Stimulated activated CD8-positive, alpha-beta memory T cell treated with anti-CD3 and anti-CD28 coated beads, Interleukin-2, amount 100 ng/mL, for 1 hour (primary cell): ENCODE measurements around the gene ZNF319.

ENCODE experiments used
- DNase-seq, 2 donors: peaks; one replicate each; pipeline ENCODE4 v3.0.0-alpha.2; 2020; ENCODE audit warnings: low read depth in 2 of 2

The ZNF319 gene

GRCh38 chr16:57999971-58000705, at the start of gene ZNF319:
TSS of gene ZNF319 (minus strand) at chr16:58000672. CDS start at chr16:57998265, 2,407 bp downstream.
- no peak for DNase-seq

DNA sequence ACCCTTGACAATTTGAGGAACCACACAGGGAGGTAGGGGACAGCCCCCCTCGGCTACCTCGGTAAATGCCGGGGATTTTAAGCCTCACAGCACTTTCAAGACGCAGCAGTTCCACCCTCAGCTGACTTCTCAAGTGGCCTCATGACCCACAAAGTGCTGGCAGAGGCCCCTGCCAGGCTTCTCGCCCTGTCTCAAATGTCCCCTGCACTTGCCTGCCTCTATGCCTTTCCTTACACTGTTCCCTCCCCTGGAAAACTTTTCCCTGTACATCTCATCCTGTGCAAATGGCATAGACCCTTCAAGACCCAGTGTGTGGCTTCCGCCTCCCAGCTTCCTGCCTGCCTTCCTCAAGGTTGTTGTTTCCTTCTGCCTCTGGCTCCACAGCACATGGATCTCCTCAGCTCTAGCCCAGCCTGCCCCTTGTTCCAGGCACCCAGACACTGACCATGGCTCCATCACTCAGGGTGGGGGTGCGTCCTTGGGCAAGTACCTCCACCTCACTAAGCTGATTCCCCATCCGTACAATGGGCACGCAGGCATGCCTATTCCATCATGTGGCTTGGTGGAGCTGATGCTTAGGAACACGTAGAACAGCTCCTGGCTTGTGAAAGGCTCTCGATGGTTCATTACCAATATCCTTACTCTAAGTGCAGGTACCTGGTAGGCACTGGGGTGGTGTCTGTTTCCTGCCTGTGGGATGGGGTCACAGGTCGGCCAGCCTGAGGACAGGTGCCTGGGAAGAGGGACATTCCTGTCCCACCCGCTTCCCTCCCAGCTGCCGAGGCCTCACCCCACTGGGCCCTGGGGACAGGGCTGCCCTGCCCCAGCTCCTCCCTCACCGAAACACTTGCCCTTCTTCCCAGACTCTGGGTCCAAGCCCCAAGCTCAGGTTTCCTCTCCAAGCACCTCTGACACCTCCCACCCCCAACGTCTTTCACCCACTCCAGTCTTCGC, 49.0 kb upstream of the ZNF319 start:
- DNase-seq = no peak

DNA sequence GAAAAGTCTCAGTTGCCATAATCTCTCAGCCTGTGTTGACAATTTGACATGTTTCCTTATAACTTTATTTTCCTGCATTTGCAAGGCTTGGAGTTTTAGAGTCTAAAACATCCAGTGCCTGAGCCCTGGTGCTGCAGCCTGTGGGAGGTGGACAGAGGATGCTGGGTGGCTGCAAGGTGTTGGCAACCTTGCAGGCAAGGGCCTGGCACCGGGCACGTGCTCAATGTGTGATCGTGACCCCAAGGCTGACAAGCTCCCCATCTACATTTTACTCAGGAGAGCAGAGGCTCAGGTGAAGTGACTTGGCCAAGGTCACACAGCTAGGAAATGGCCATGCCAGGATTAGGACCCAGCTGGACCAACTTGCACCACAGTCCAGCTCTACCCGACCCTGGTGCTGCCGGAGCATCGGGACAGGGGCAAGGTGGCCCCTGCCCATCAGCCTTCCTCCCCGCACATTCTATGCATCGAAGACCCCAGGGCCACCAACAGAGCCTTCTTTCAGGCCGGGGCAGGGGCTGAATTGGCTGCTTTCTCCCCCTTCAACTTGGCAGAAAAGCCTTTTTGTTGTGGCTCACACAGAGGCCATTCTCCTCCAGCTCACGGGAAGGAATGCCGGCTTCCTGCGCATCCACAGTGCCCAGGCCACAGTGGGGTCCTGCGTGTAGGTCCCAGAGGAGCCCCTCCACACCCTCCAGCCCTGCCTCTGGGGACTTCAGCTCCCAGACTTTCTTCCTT, 48.2 kb upstream of the ZNF319 start:
- DNase-seq = no peak

GRCh38 chr16:58047557-58048348, 47.3 kb upstream of the ZNF319 start:
- no peak for DNase-seq

- DNase-seq = no peak
Measured at GRCh38 chr16:58046936-58047335, 46.5 kb upstream of the ZNF319 start.

DNA sequence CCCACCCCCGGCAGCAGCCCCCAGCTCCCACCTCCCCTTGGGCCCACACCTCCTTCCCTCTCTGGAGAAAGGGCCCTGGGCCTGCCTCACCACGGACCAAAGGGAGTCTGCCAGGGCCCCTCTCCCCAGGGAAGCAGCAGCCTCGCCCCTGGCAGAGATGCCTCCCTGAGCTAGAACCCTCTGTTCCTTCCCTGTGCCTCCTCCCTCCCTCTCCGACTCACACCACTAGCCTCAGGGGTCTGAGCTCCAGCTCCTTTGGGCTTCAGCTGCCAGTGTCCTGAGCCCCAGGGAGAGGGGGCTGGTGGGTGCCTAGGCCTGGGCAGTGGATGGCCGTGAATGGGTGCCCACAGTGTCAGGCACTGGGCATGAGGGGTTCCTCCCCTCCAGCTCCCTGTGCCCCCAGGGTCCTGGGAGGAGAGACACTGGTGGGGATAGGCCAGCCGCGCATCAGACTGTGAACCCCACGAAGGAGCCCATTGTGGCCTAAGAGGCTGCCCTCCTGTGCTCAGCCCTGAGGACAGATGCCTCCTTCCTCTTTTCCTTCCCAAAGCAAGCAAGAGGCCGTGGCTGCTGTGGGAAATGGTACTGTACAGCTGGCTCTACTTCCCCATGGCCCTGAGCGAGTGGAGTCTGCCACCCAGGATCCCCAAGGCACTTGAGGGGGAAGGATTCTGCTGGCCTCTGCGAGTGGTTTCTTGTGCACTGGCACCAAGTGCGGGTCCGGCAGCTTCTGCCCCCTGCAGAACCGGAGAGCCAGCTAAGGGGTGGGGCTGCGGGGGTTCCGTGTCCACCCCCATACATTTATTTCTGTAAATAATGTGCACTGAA, 45.8 kb upstream of the ZNF319 start:
- no peak for DNase-seq

DNA sequence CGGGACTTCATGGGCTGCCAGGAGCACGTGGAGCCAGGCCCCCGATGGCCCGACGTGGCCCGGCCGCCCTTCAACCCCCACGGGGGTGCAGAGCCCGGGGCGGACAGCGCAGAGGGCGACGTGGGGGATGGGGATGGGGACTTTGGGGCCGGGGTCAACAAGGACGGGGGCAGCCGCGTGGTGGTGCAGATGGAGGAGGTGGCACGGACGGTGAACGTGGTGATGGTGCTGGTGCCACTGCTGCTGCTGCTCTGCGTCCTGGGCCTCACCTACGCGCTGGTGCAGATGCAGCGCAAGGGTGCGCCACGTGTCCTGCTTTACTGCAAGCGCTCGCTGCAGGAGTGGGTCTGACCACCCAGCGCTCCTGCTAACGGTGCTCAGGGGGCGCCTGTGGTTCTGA, 44.6 kb upstream of the ZNF319 start:
- no peak for DNase-seq

DNA sequence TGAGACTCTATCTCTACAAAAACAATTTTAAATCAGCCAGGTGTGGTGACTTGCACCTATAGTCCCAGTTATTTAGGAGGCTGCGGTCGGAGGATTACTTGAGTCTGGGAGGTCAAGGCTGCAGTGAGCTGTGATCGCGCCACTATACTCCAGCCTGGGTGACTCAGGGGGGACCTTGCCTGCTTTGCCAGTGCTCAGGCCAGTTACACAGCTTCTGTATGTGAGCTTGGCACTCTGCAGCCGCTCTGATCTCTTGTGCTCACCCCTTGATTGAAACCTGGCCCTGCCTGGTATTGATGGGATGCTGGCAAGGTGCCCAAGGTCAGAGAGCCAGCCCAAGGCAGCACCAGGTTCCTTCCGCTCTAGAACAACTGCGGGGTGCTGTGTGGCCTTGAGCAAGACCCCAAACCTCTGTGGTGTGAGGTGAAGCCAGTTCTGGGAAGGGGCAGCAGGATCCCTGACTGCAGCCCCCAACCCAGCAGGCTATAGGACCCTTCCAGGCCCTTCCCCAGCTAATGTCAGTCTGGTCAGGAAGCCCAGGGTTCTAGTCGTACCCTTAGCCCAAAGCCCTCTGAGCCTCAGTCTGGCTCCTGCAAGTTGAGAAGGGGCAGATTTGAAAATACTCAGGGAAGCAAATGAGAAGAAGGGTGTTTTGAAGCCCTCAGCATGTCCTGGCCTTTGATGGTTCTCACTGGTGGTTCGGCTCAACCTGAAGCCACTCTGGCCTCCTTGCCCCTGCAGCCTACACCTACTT, 44.0 kb upstream of the ZNF319 start:
- no peak for DNase-seq

- DNase-seq = no peak
Measured at GRCh38 chr16:58043571-58044155, 43.2 kb upstream of the ZNF319 start.

DNA sequence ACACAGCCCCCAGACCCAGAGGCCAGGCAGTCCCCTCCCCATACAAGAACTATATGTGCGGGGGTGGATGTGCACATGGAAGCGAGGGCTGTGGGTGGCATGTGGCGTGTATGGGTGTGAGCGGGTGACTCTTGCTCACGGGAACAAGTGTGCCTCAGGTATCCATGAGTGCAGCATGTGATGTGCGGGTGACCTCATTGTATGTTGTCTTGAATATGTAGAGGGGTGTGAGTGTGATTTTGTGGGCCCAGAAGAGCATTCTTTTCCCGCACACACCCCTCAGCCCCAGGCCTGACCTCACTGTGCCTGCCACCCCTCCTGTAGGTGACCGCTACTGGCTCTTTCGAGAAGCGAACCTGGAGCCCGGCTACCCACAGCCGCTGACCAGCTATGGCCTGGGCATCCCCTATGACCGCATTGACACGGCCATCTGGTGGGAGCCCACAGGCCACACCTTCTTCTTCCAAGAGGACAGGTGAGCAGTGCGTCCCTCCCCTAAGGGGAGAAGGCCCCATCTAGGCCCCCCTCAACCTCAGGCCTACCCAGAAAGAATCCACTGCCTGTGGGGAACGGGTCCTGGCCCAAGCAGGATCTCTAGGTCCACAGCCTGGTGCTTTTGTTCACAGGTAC, 42.5 kb upstream of the ZNF319 start:
- no peak for DNase-seq

DNA sequence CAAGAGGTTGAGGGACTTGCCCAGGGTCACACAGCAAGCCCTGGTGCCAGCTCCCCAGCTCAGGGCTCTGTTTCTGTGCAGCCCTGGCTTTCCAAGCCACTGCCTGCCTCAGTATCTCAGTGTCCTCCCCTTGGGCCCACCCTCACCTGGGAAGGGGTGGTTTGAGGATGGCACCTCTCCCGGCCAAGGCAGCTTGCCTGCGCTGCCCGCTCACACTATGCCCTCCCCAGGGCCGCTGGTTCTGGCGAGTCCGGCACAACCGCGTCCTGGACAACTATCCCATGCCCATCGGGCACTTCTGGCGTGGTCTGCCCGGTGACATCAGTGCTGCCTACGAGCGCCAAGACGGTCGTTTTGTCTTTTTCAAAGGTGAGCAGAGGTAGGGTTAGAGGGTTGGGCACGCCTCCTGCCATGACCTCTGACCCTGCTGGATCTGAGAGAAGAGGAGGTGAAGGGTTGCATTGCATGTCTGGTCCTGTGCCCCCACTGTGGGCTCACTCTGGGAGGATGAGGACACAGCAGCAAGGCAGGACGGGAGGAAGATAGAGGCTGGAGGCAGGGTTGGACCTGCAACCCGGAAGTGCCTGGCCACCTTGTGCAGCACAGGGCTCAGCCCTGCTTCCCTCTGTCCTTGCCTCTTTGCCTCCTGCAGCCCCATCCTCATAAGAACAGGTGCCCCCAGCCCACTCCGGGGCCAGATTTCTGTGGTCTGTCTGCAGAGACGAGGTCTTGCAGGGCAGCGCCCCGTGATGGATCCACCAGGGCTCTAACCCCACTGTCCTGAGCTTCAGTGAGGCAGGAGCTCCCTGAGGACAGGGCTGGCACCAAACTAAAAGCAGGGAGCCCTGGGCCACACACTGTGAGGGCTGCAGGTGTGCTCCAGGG, 41.8 kb upstream of the ZNF319 start:
- DNase-seq = no peak

DNA sequence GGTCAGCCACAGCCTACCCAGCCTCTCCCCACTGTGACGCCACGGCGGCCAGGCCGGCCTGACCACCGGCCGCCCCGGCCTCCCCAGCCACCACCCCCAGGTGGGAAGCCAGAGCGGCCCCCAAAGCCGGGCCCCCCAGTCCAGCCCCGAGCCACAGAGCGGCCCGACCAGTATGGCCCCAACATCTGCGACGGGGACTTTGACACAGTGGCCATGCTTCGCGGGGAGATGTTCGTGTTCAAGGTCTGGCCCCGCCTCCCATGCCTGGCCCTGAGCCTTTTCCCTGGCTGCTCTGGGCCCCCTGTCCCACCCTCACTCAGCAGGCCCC, 41.1 kb upstream of the ZNF319 start:
- no peak for DNase-seq

GRCh38 chr16:58040945-58041627, 40.6 kb upstream of the ZNF319 start:
- DNase-seq = no peak

DNA sequence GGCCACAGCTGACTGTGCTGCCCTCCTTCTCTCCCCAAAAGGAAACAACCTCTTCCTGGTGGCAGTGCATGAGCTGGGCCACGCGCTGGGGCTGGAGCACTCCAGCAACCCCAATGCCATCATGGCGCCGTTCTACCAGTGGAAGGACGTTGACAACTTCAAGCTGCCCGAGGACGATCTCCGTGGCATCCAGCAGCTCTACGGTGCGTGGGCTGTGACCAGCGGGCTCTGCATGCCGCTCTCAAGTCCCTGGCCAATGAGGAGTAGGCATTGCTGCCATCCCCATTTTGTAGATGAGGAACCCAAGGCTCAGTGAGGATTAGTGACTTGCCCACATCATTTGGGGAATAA, 40.0 kb upstream of the ZNF319 start:
- DNase-seq = no peak

DNA sequence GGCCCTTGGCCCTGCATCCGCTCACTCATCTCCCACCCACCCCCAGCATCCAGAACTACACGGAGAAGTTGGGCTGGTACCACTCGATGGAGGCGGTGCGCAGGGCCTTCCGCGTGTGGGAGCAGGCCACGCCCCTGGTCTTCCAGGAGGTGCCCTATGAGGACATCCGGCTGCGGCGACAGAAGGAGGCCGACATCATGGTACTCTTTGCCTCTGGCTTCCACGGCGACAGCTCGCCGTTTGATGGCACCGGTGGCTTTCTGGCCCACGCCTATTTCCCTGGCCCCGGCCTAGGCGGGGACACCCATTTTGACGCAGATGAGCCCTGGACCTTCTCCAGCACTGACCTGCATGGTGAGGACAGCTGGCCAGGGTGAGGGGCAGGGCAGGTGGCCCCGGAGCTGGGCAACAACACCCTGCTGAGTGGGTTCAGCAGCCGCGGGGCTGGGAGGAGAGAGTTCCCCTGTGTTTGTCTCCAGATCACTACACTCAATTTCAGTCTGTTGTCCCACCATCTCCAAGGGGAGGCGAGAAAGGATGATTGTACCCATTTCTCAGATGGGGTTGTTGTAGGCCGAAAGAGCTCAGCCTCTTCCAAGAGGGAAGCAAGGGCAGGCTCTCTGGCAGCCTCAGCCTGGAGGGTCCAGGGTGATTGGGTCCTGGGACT, 39.5 kb upstream of the ZNF319 start:
- DNase-seq = no peak

DNA sequence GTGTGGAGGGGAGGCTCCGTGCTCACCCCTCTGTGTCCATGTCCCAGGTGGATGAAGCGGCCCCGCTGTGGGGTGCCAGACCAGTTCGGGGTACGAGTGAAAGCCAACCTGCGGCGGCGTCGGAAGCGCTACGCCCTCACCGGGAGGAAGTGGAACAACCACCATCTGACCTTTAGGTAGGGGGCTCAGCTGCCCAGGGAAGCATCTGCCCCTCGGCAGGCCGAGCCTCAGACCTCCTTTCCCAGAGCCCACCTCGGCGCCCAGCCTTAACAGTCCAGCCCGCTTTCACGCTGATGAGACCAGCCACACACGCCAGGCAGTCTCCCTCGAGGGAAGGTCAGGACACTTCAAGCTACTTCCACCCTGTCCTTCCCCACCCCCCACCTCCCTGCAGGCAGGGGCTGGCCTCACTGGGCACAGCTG, 37.8 kb upstream of the ZNF319 start:
- DNase-seq = no peak
